B cell (primary cell): ENCODE results near the gene GPR18. TPM values are rescaled to one million over a fixed set of nuclear protein-coding genes. Genes with fewer than 3 reads are reported as not detected.

Experiments used
- ATAC-seq: fragments of 200-7000 bp; cut with Tn5 transposase; one replicate; pipeline ENCODE4 v1.10.0; 2021; ENCODE audit warnings: low read depth, mild to moderate bottlenecking, moderate number of reproducible peaks, moderate library complexity
- CTCF ChIA-PET: fragments of 350-600 bp; sonication (Branson Sonifier 250); formaldehyde crosslinking; loops from one replicate; lab custom pipeline; 2021; ENCODE audit warnings: antibody characterized with exemption, inconsistent platforms; lab: Charles Lee
- POLR2A ChIA-PET: fragments of 350-600 bp; sonication (Branson Sonifier 250); formaldehyde crosslinking; loops from one replicate; lab custom pipeline; 2021; ENCODE audit warnings: antibody characterized with exemption; lab: Charles Lee
- DNase-seq: peaks from one replicate; pipeline ENCODE4 v3.0.0; 2013
- H2AFZ ChIP-seq: 2 replicates; pipeline ENCODE4 v1.6.1; 2012; ENCODE audit warnings: mild to moderate bottlenecking, low read depth, low read length; ENCODE audit not compliant: insufficient read depth, poor library complexity, severe bottlenecking
- H3K27ac ChIP-seq, 2 donors: 1 replicate in 1 of 2; 2 replicates in 1 of 2; pipeline ENCODE4 v1.5.1; 2012 to 2013; ENCODE audit warnings: low read length in 2 of 2, mild to moderate bottlenecking in 2 of 2, moderate library complexity in 1 of 2
- H3K27me3 ChIP-seq, 4 experiments: fragments of 200-600 bp in 1 of 4; sonication (generic) in 1 of 4; replicated peaks in 1 of 4; 1 replicate in 2 of 4; 2 replicates in 2 of 4; pipeline versions ENCODE4 v1.6.1 to v1.7.0; 2013 to 2016; ENCODE audit warnings: low read length in 3 of 4, mild to moderate bottlenecking in 2 of 4, mixed read lengths in 1 of 4, moderate library complexity in 1 of 4; ENCODE audit not compliant: insufficient read depth in 4 of 4, control insufficient read depth in 3 of 4; ENCODE audit errors: control extremely low read depth in 1 of 4
- H3K36me3 ChIP-seq, 2 experiments: replicated peaks in 1 of 2; 1 replicate in 1 of 2; 2 replicates in 1 of 2; pipeline versions ENCODE4 v1.6.1 to v1.7.1; 2013; ENCODE audit warnings: low read length in 1 of 2; ENCODE audit not compliant: insufficient read depth in 2 of 2, control insufficient read depth in 1 of 2; ENCODE audit errors: control extremely low read depth in 1 of 2, extremely low read depth in 1 of 2
- H3K4me1 ChIP-seq, 2 donors: fragments of 200-600 bp in 1 of 2; sonication (generic) in 1 of 2; 1 replicate in 1 of 2; 2 replicates in 1 of 2; pipeline versions ENCODE4 v1.5.1 to v1.6.1; 2013 to 2017; ENCODE audit warnings: low read length in 2 of 2; ENCODE audit not compliant: control insufficient read depth in 2 of 2, insufficient read depth in 2 of 2
- H3K4me2 ChIP-seq: replicated peaks from 2 replicates; pipeline ENCODE3; 2012; ENCODE audit warnings: mild to moderate bottlenecking, low read depth, low read length; ENCODE audit not compliant: poor library complexity, severe bottlenecking
- H3K4me3 ChIP-seq, 5 experiments: fragments of 200-600 bp in 1 of 5; sonication (generic) in 1 of 5; 1 replicate in 3 of 5; 2 replicates in 2 of 5; pipeline versions ENCODE4 v1.5.1 to v1.7.0; 2011 to 2016; ENCODE audit warnings: low read length in 4 of 5, mild to moderate bottlenecking in 4 of 5, low read depth in 2 of 5, control low read depth in 1 of 5, moderate library complexity in 1 of 5; ENCODE audit not compliant: insufficient read depth in 1 of 5; ENCODE audit errors: control extremely low read depth in 1 of 5, extremely low read depth in 1 of 5
- H3K79me2 ChIP-seq: fragments of 200-600 bp; sonication (generic); one replicate; pipeline ENCODE4 v1.6.0; 2016; ENCODE audit warnings: low read length; ENCODE audit not compliant: control insufficient read depth, insufficient read depth
- H3K9ac ChIP-seq: fragments of 200-600 bp; sonication (generic); 2 replicates; pipeline ENCODE4 v1.6.1; 2017; ENCODE audit warnings: mild to moderate bottlenecking, low read length, moderate library complexity
- H3K9me3 ChIP-seq, 3 donors: one replicate each; pipeline versions ENCODE4 v1.6.1 to v1.7.1; 2013; ENCODE audit warnings: low read length in 2 of 3; ENCODE audit not compliant: control insufficient read depth in 2 of 3, insufficient read depth in 1 of 3; ENCODE audit errors: control extremely low read depth in 1 of 3
- H4K20me1 ChIP-seq: 2 replicates; pipeline ENCODE4 v1.6.0; 2012; ENCODE audit warnings: mild to moderate bottlenecking, low read length; ENCODE audit not compliant: insufficient read depth, control insufficient read depth, poor library complexity, severe bottlenecking
- H3K27ac Mint-ChIP-seq: one replicate; pipeline ENCODE4 v1.8.0; 2021; ENCODE audit warnings: mixed read lengths
- H3K27me3 Mint-ChIP-seq: one replicate; pipeline ENCODE4 v1.8.0; 2021; ENCODE audit warnings: mixed read lengths
- H3K4me1 Mint-ChIP-seq: one replicate; pipeline ENCODE4 v1.8.0; 2021; ENCODE audit warnings: mixed read lengths
- H3K4me3 Mint-ChIP-seq: one replicate; pipeline ENCODE4 v1.8.0; 2021; ENCODE audit warnings: mixed read lengths
- H3K9me3 Mint-ChIP-seq: one replicate; pipeline ENCODE4 v1.8.0; 2022; ENCODE audit warnings: mixed read lengths; ENCODE audit not compliant: insufficient read depth
- CTCF ChIP-seq: fragments of 200-600 bp; IDR thresholded peaks from one replicate; pipeline ENCODE4 v1.8.0; 2022; ENCODE audit warnings: antibody characterized with exemption, mild to moderate bottlenecking
- EZH2 ChIP-seq: IDR thresholded peaks from 2 replicates; pipeline ENCODE4 v1.6.1; 2012; ENCODE audit warnings: borderline replicate concordance, low read depth, mild to moderate bottlenecking, moderate library complexity, low read length; ENCODE audit not compliant: insufficient read depth, poor library complexity, severe bottlenecking
- WGBS: methylation state at CpG from one replicate; pipeline ENCODE4 v1.1.5; 2013; ENCODE audit warnings: missing lambda C conversion rate; ENCODE audit not compliant: insufficient coverage; 5-methylcytosine and 5-hydroxymethylcytosine counted together
- intact Hi-C: fragments of 100-400 bp; cut with micrococcal nuclease; formaldehyde crosslinking; loops from one replicate; pipeline ENCODE4 v1.10.0; 2022
- polyA plus RNA-seq: library from polyadenylated mRNA; depleted of rRNA; stranded (reverse); fragments of >200 nt; gene quantifications from 2 replicates; pipeline ENCODE4 v1.2.3, GENCODE V29; 2012
- total RNA-seq, 2 donors: library from RNA; stranded (reverse); fragments of 120-200 nt in 1 of 2; gene quantifications; 1 replicate in 1 of 2; 2 replicates in 1 of 2; pipeline versions ENCODE4 v1.2.3 to v1.2.4, GENCODE V29; 2013 to 2022

The GPR18 gene
- total and polyA plus RNA-seq, 2 donors (not counting 1 experiment from before 2014, with no cell fraction given): 19.1 to 54.8 TPM

- intact Hi-C loops: no loop called here
- no peak overlapping the region for H2AFZ ChIP-seq
- peaks cover 0 to 28% of the 10 kb centered on the region in 2 experiments for H3K36me3 ChIP-seq
- H3K27ac ChIP-seq: no peak overlapping the region
- ATAC-seq (no peak), DNase-seq (no peak)
- TF ChIP-seq EZH2 (no peak), CTCF (no peak)
- WGBS: no CpG with 5 or more reads among the region's 2 CpGs
- no peaks in the 10 kb centered on the region for H4K20me1 ChIP-seq
- Mint-ChIP-seq H3K4me3 (no peak overlapping the region), H3K27ac (no peak overlapping the region), H3K27me3 (no peaks in the 10 kb centered on the region), H3K4me1 (peaks cover 83% of the 10 kb centered on the region), H3K9me3 (no peaks in the 10 kb centered on the region)
- H3K4me1 ChIP-seq: peaks cover 74 to 82% of the 10 kb centered on the region in 2 donors
- H3K4me3 ChIP-seq: no peak overlapping the region
- H3K27me3 ChIP-seq: no peaks in the 10 kb centered on the region
- no peak overlapping the region for H3K9ac ChIP-seq
- ChIA-PET CTCF (interaction anchor here (0.7 to 17.1 kb wide), 5 partner anchors 10 to 230 kb away, joined by 3 to 661 read pairs (median 477); no protein-coding TSS in a partner anchor), POLR2A (no interaction called here)
- peaks cover 91% of the 10 kb centered on the region for H3K79me2 ChIP-seq
- H3K4me2 ChIP-seq: peak overlapping the region; percentile 4
- H3K9me3 ChIP-seq: peaks cover 0 to 11% (median 5%) of the 10 kb centered on the region in 3 donors
These were observed 18.5 kb upstream of the GPR18 start for GRCh38 chr13:99276706-99277105.

- Mint-ChIP-seq H3K9me3 (no peaks in the 10 kb centered on the region), H3K4me1 (peaks cover 85% of the 10 kb centered on the region), H3K4me3 (no peak overlapping the region), H3K27me3 (no peaks in the 10 kb centered on the region), H3K27ac (peak overlapping the region; percentile 80)
- Histone ChIP-seq H3K9me3 (peaks cover 0 to 13% (median 5%) of the 10 kb centered on the region in 3 donors), H3K36me3 (peaks cover 0 to 24% of the 10 kb centered on the region in 2 experiments), H3K9ac (no peak overlapping the region), H3K4me2 (no peak overlapping the region), H4K20me1 (no peaks in the 10 kb centered on the region), H3K27ac (peak overlapping the region in 1 of 2 donors; percentile 42), H3K4me3 (no peak overlapping the region), H2AFZ (no peak overlapping the region), H3K27me3 (no peaks in the 10 kb centered on the region), H3K79me2 (peaks cover 87% of the 10 kb centered on the region), H3K4me1 (peaks cover 74 to 81% of the 10 kb centered on the region in 2 donors)
- ChIA-PET CTCF (interaction anchor here (0.6 to 17.1 kb wide), 10 partner anchors 9 to 232 kb away, joined by 3 to 661 read pairs (median 4); partner anchors contain the start of gene UBAC2), POLR2A (no interaction called here)
- ATAC-seq (no peak), DNase-seq (no peak)
- TF ChIP-seq CTCF (no peak), EZH2 (no peak)
- WGBS: no CpG with 5 or more reads among the region's 1 CpG
- intact Hi-C loops: no loop called here
These were observed 16.9 kb upstream of the GPR18 start for GRCh38 chr13:99275093-99275469.
